Osteoblast (primary cell): Measurements from ENCODE around the gene STRIT1. TPM values are rescaled to one million over a fixed set of nuclear protein-coding genes. Genes with fewer than 3 reads are reported as not detected.

ENCODE experiments used
- DNase-seq: peaks from one replicate; pipeline ENCODE4 v3.0.0; 2011; ENCODE audit warnings: low spot score, mixed read lengths; ENCODE audit not compliant: insufficient read length; ENCODE audit errors: missing footprints
- H2AFZ ChIP-seq: 2 replicates; pipeline ENCODE4 v1.6.0; 2011; ENCODE audit warnings: mild to moderate bottlenecking, low read length
- H3K27ac ChIP-seq: 2 replicates; pipeline ENCODE4 v1.5.1; 2011; ENCODE audit warnings: mild to moderate bottlenecking, low read depth, low read length, moderate library complexity
- H3K27me3 ChIP-seq: 2 replicates; pipeline ENCODE4 v1.6.0; 2012; ENCODE audit warnings: mild to moderate bottlenecking, control low read depth, inconsistent platforms, low read length, moderate library complexity; ENCODE audit not compliant: insufficient read depth
- H3K36me3 ChIP-seq: 2 replicates; pipeline ENCODE4 v1.5.1; 2011; ENCODE audit warnings: mild to moderate bottlenecking, low read length, control low read depth, moderate library complexity; ENCODE audit not compliant: insufficient read depth
- H3K4me1 ChIP-seq: 2 replicates; pipeline ENCODE4 v1.5.1; 2011; ENCODE audit warnings: mild to moderate bottlenecking, low read length, control low read depth, moderate library complexity; ENCODE audit not compliant: insufficient read depth
- H3K4me2 ChIP-seq: 2 replicates; pipeline ENCODE4 v1.6.0; 2011; ENCODE audit warnings: mild to moderate bottlenecking, low read length; ENCODE audit not compliant: insufficient read depth
- H3K4me3 ChIP-seq: fragments of 200-600 bp; sonication (generic); 3 replicates; pipeline ENCODE4 v1.5.1; 2012; ENCODE audit warnings: mild to moderate bottlenecking, low read length, inconsistent platforms; ENCODE audit not compliant: insufficient read depth
- H3K79me2 ChIP-seq: 2 replicates; pipeline ENCODE4 v1.6.0; 2012; ENCODE audit warnings: mild to moderate bottlenecking, low read length, control low read depth, inconsistent platforms; ENCODE audit not compliant: insufficient read depth
- H3K9me3 ChIP-seq: 2 replicates; pipeline ENCODE4 v1.5.1; 2011; ENCODE audit warnings: low read depth, low read length, control low read depth
- H4K20me1 ChIP-seq: 2 replicates; pipeline ENCODE4 v1.6.0; 2012; ENCODE audit warnings: mild to moderate bottlenecking, low read length, control low read depth; ENCODE audit not compliant: insufficient read depth
- CTCF ChIP-seq: IDR thresholded peaks from 2 replicates; pipeline ENCODE4 v1.5.1; 2011; ENCODE audit warnings: mild to moderate bottlenecking, low read depth, low read length, moderate library complexity; ENCODE audit errors: extremely low read depth
- total RNA-seq: library from RNA; depleted of rRNA; stranded (reverse); fragments of >200 nt; gene quantifications from 2 replicates; pipeline ENCODE4 v1.2.3, GENCODE V29; 2012

The STRIT1 gene
- total RNA-seq, 1 donor = not detected

- Histone ChIP-seq H3K36me3 (no peaks in the 10 kb centered on the region), H3K27ac (no peak overlapping the region), H2AFZ (no peak overlapping the region), H3K4me1 (no peaks in the 10 kb centered on the region), H4K20me1 (no peaks in the 10 kb centered on the region), H3K4me2 (no peak overlapping the region), H3K27me3 (no peaks in the 10 kb centered on the region), H3K79me2 (no peaks in the 10 kb centered on the region), H3K9me3 (no peaks in the 10 kb centered on the region), H3K4me3 (no peak overlapping the region)
- TF ChIP-seq CTCF = no peak
- DNase-seq = no peak
Measured at GRCh38 chr3:155316426-155316825, 22.9 kb upstream of the STRIT1 start.

- TF ChIP-seq CTCF = no peak
- no peaks in the 10 kb centered on the region for H4K20me1 ChIP-seq
- no peaks in the 10 kb centered on the region for H3K27me3 ChIP-seq
- no peaks in the 10 kb centered on the region for H3K4me1 ChIP-seq
- no peaks in the 10 kb centered on the region for H3K9me3 ChIP-seq
- H3K79me2 ChIP-seq = no peaks in the 10 kb centered on the region
- no peak overlapping the region for H3K4me3 ChIP-seq
- no peak overlapping the region for H2AFZ ChIP-seq
- no peaks in the 10 kb centered on the region for H3K36me3 ChIP-seq
- no peak overlapping the region for H3K27ac ChIP-seq
- no peak for DNase-seq
- no peak overlapping the region for H3K4me2 ChIP-seq
Measured at GRCh38 chr3:155313916-155314315, 20.4 kb upstream of the STRIT1 start.

- Histone ChIP-seq H2AFZ (no peak overlapping the region), H3K4me3 (no peak overlapping the region), H3K4me2 (no peak overlapping the region), H4K20me1 (no peaks in the 10 kb centered on the region), H3K27me3 (no peaks in the 10 kb centered on the region), H3K27ac (no peak overlapping the region), H3K4me1 (peaks cover 2% of the 10 kb centered on the region), H3K79me2 (no peaks in the 10 kb centered on the region), H3K9me3 (no peaks in the 10 kb centered on the region), H3K36me3 (no peaks in the 10 kb centered on the region)
- DNase-seq = no peak
- no peak for TF ChIP-seq CTCF
Measured at GRCh38 chr3:155313300-155313699, 19.8 kb upstream of the STRIT1 start.

DNA sequence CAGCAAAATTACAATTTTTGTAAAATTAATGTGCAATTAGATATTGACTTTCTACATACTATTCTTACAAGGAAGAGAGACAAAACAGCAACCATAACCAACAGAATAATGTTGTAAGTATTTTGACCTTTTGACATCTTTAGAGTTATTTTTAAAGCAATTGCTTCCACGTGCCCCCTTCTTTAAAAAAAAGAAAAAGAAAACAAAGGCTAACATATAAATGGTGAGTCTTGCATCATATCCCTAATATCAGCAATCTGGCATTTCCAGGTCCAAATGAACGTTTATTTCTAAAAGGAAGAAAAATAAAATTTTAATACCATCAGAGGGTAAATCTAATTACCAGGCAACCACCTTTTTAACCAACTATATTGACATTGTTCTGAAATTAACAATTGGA, 19.3 kb upstream of the STRIT1 start:
- Histone ChIP-seq H3K79me2 (no peaks in the 10 kb centered on the region), H4K20me1 (no peaks in the 10 kb centered on the region), H3K4me1 (peaks cover 2% of the 10 kb centered on the region), H3K27me3 (no peaks in the 10 kb centered on the region), H3K36me3 (no peaks in the 10 kb centered on the region), H2AFZ (no peak overlapping the region), H3K27ac (no peak overlapping the region), H3K9me3 (no peaks in the 10 kb centered on the region), H3K4me2 (no peak overlapping the region), H3K4me3 (no peak overlapping the region)
- no peak for DNase-seq
- TF ChIP-seq CTCF = no peak
